ENCODE results near the gene SLC23A1. TPM values are rescaled to one million over a fixed set of nuclear protein-coding genes. Genes with fewer than 3 reads are reported as not detected.

SLC23A1 gene
- total and polyA plus RNA-seq, 4 experiments from 2014 or later, result not detected

GRCh38 chr5:139402561-139403158, 19.6 kb upstream of the SLC23A1 start:
- Histone ChIP-seq H3K4me1 (ENCODE audit: insufficient read depth, low read length) (peaks cover 20% of the 10 kb centered on the region), H3K36me3 (ENCODE audit: insufficient read depth, low read length) (no peaks in the 10 kb centered on the region), H3K27ac (ENCODE audit: low read depth, low read length) (peak overlapping the region; percentile 85), H3K27me3 (ENCODE audit: insufficient read depth, low read length) (no peaks in the 10 kb centered on the region), H3K4me3 (ENCODE audit: low read length in 2 of 2) (no peak overlapping the region), H3K9me3 (ENCODE audit: control insufficient read depth in 1 of 2, low read length in 2 of 2) (no peaks in the 10 kb centered on the region)
- Mint-ChIP-seq H3K36me3 (peaks cover 4 to 5% of the 10 kb centered on the region in 2 donors), H3K27ac (peak overlapping the region; percentile 91 to 100 (median 99)), H3K9me3 (peaks cover 0 to 2% (median 0%) of the 10 kb centered on the region in 8 donors), H3K4me3 (peak overlapping the region; percentile 60 to 96 (median 94)), H3K4me1 (peaks cover 16 to 30% (median 22%) of the 10 kb centered on the region in 4 donors), H3K27me3 (no peaks in the 10 kb centered on the region)
- no peak for DNase-seq
- ChIA-PET CTCF (ENCODE audit: partially characterized antibody) (interaction anchor here (0.8 to 4.3 kb wide), 13 partner anchors 9 to 859 kb away, joined by 3 to 25 read pairs (median 3); partner anchors contain the start of genes ETF1, MZB1 and PAIP2), POLR2A (ENCODE audit: partially characterized antibody) (interaction anchor here (0.8 to 4.7 kb wide), 12 partner anchors 10 to 938 kb away, joined by 3 to 49 read pairs (median 6); partner anchors contain the start of genes EGR1, MATR3, MZB1 and PAIP2)
- intact Hi-C loops (cut with micrococcal nuclease), result loop anchor here (5.0 to 10.0 kb wide), 3 partner anchors 205 to 825 kb away; partner anchors contain the start of genes HSPA9 and SIL1

- no peaks in the 10 kb centered on the region for H3K9me3 ChIP-seq (ENCODE audit: control insufficient read depth in 1 of 2, low read length in 2 of 2)
- Mint-ChIP-seq H3K36me3 (peaks cover 4 to 5% of the 10 kb centered on the region in 2 donors), H3K27ac (no peak overlapping the region), H3K4me3 (peak overlapping the region in 1 of 8 donors; percentile 35), H3K4me1 (peaks cover 16 to 26% (median 22%) of the 10 kb centered on the region in 4 donors), H3K27me3 (no peaks in the 10 kb centered on the region), H3K9me3 (peaks cover 0 to 2% (median 0%) of the 10 kb centered on the region in 8 donors)
- ChIA-PET CTCF (ENCODE audit: partially characterized antibody) (interaction anchor here (1.2 to 4.3 kb wide), 3 partner anchors 10 to 151 kb away, joined by 3 to 25 read pairs (median 7); partner anchors contain the start of gene MZB1), POLR2A (ENCODE audit: partially characterized antibody) (interaction anchor here (1.3 to 4.7 kb wide), 2 partner anchors 9 to 108 kb away, joined by 5 to 49 read pairs; partner anchors contain the start of genes MATR3, MZB1 and PROB1)
- H3K27ac ChIP-seq (ENCODE audit: low read depth, low read length), result no peak overlapping the region
- H3K4me3 ChIP-seq (ENCODE audit: low read length in 2 of 2), result no peak overlapping the region
- no peaks in the 10 kb centered on the region for H3K36me3 ChIP-seq (ENCODE audit: insufficient read depth, low read length)
- peaks cover 20% of the 10 kb centered on the region for H3K4me1 ChIP-seq (ENCODE audit: insufficient read depth, low read length)
- intact Hi-C loops (cut with micrococcal nuclease), result loop anchor here (5.0 to 10.0 kb wide), 3 partner anchors 204 to 824 kb away; partner anchors contain the start of genes HSPA9 and SIL1
- no peaks in the 10 kb centered on the region for H3K27me3 ChIP-seq (ENCODE audit: insufficient read depth, low read length)
- no peak for DNase-seq
Observed at GRCh38 chr5:139401546-139401945, 18.4 kb upstream of the SLC23A1 start.

GRCh38 chr5:139399501-139400121, 16.5 kb upstream of the SLC23A1 start:
- H3K27ac ChIP-seq (ENCODE audit: low read depth, low read length), result no peak overlapping the region
- H3K9me3 Mint-ChIP-seq, result peaks cover 0 to 2% (median 0%) of the 10 kb centered on the region in 8 donors
- no peaks in the 10 kb centered on the region for H3K27me3 Mint-ChIP-seq
- no peaks in the 10 kb centered on the region for H3K27me3 ChIP-seq (ENCODE audit: insufficient read depth, low read length)
- peaks cover 17% of the 10 kb centered on the region for H3K4me1 ChIP-seq (ENCODE audit: insufficient read depth, low read length)
- H3K9me3 ChIP-seq (ENCODE audit: control insufficient read depth in 1 of 2, low read length in 2 of 2), result no peaks in the 10 kb centered on the region
- H3K4me3 ChIP-seq (ENCODE audit: low read length in 2 of 2), result no peak overlapping the region
- H3K4me3 Mint-ChIP-seq, result no peak overlapping the region
- no peaks in the 10 kb centered on the region for H3K36me3 ChIP-seq (ENCODE audit: insufficient read depth, low read length)
- peaks cover 4 to 5% of the 10 kb centered on the region in 2 donors for H3K36me3 Mint-ChIP-seq
- ChIA-PET CTCF (ENCODE audit: partially characterized antibody) (no interaction called here), POLR2A (ENCODE audit: partially characterized antibody) (no interaction called here)
- intact Hi-C loops (cut with micrococcal nuclease), result loop anchor here (5.0 to 10.0 kb wide), 3 partner anchors 202 to 822 kb away; partner anchors contain the start of genes HSPA9 and SIL1
- H3K4me1 Mint-ChIP-seq, result peaks cover 16 to 25% (median 21%) of the 10 kb centered on the region in 4 donors
- no peak for DNase-seq
- H3K27ac Mint-ChIP-seq, result no peak overlapping the region

- H3K4me3 ChIP-seq (ENCODE audit: low read length in 2 of 2), result no peak overlapping the region
- CTCF ChIA-PET (ENCODE audit: partially characterized antibody), result no interaction called here
- H3K9me3 ChIP-seq (ENCODE audit: control insufficient read depth in 1 of 2, low read length in 2 of 2), result no peaks in the 10 kb centered on the region
- POLR2A ChIA-PET (ENCODE audit: partially characterized antibody), result no interaction called here
- Mint-ChIP-seq H3K9me3 (peaks cover 0 to 2% (median 0%) of the 10 kb centered on the region in 8 donors), H3K4me1 (peaks cover 5 to 14% (median 9%) of the 10 kb centered on the region in 4 donors), H3K27ac (no peak overlapping the region), H3K36me3 (peaks cover 0 to 5% of the 10 kb centered on the region in 2 donors), H3K27me3 (no peaks in the 10 kb centered on the region), H3K4me3 (no peak overlapping the region)
- intact Hi-C loops (cut with micrococcal nuclease), result no loop called here
- H3K36me3 ChIP-seq (ENCODE audit: insufficient read depth, low read length), result no peaks in the 10 kb centered on the region
- no peak overlapping the region for H3K27ac ChIP-seq (ENCODE audit: low read depth, low read length)
- H3K4me1 ChIP-seq (ENCODE audit: insufficient read depth, low read length), result peaks cover 15% of the 10 kb centered on the region
- H3K27me3 ChIP-seq (ENCODE audit: insufficient read depth, low read length), result no peaks in the 10 kb centered on the region
- DNase-seq, result no peak
Observed at GRCh38 chr5:139397921-139398320, 14.8 kb upstream of the SLC23A1 start.

GRCh38 chr5:139396691-139397090, 13.6 kb upstream of the SLC23A1 start:
- Histone ChIP-seq H3K36me3 (ENCODE audit: insufficient read depth, low read length) (no peaks in the 10 kb centered on the region), H3K27ac (ENCODE audit: low read depth, low read length) (no peak overlapping the region), H3K4me3 (ENCODE audit: low read length in 2 of 2) (no peak overlapping the region), H3K27me3 (ENCODE audit: insufficient read depth, low read length) (no peaks in the 10 kb centered on the region), H3K4me1 (ENCODE audit: insufficient read depth, low read length) (peaks cover 17% of the 10 kb centered on the region), H3K9me3 (ENCODE audit: control insufficient read depth in 1 of 2, low read length in 2 of 2) (no peaks in the 10 kb centered on the region)
- intact Hi-C loops (cut with micrococcal nuclease), result no loop called here
- Mint-ChIP-seq H3K4me3 (peak overlapping the region in 1 of 8 donors; percentile 47), H3K27me3 (no peaks in the 10 kb centered on the region), H3K4me1 (peaks cover 2 to 13% (median 6%) of the 10 kb centered on the region in 4 donors), H3K36me3 (peaks cover 0 to 5% of the 10 kb centered on the region in 2 donors), H3K27ac (no peak overlapping the region), H3K9me3 (peaks cover 0 to 2% (median 0%) of the 10 kb centered on the region in 8 donors)
- ChIA-PET CTCF (ENCODE audit: partially characterized antibody) (interaction anchor here (1.6 kb wide), 1 partner anchor 55 kb away, joined by 3 read pairs; the partner anchor contains the start of gene PAIP2), POLR2A (ENCODE audit: partially characterized antibody) (interaction anchor here (1.5 kb wide), 1 partner anchor 103 kb away, joined by 5 read pairs; the partner anchor contains the start of gene MATR3)
- no peak for DNase-seq

- CTCF ChIA-PET (ENCODE audit: partially characterized antibody), result interaction anchor here (1.1 to 1.6 kb wide), 4 partner anchors 25 to 118 kb away, joined by 3 to 4 read pairs (median 4); partner anchors contain the start of gene PAIP2
- Mint-ChIP-seq H3K36me3 (peaks cover 0 to 5% of the 10 kb centered on the region in 2 donors), H3K27ac (peak overlapping the region in 1 of 7 donors; percentile 29), H3K4me3 (peak overlapping the region in 4 of 8 donors; percentile 6 to 57 (median 47)), H3K27me3 (no peaks in the 10 kb centered on the region), H3K4me1 (peaks cover 8 to 20% (median 12%) of the 10 kb centered on the region in 4 donors), H3K9me3 (peaks cover 0 to 2% (median 0%) of the 10 kb centered on the region in 8 donors)
- no peaks in the 10 kb centered on the region for H3K36me3 ChIP-seq (ENCODE audit: insufficient read depth, low read length)
- DNase-seq, result no peak
- H3K4me3 ChIP-seq (ENCODE audit: low read length in 2 of 2), result no peak overlapping the region
- no peak overlapping the region for H3K27ac ChIP-seq (ENCODE audit: low read depth, low read length)
- H3K4me1 ChIP-seq (ENCODE audit: insufficient read depth, low read length), result peaks cover 23% of the 10 kb centered on the region
- no peaks in the 10 kb centered on the region for H3K27me3 ChIP-seq (ENCODE audit: insufficient read depth, low read length)
- H3K9me3 ChIP-seq (ENCODE audit: control insufficient read depth in 1 of 2, low read length in 2 of 2), result no peaks in the 10 kb centered on the region
- POLR2A ChIA-PET (ENCODE audit: partially characterized antibody), result interaction anchor here (0.9 to 7.2 kb wide), 3 partner anchors 6 to 164 kb away, joined by 3 to 49 read pairs (median 5); partner anchors contain the start of genes MATR3 and SPATA24
- intact Hi-C loops (cut with micrococcal nuclease), result no loop called here
Observed at GRCh38 chr5:139395844-139396640, 12.9 kb upstream of the SLC23A1 start.
